Measurements from ENCODE around the gene FGF14. TPM values are rescaled to one million over a fixed set of nuclear protein-coding genes. Genes with fewer than 3 reads are reported as not detected.

Gene FGF14
- under 1 TPM; 0.70 to 0.92 TPM for total RNA-seq
- long read RNA-seq: 0 reads

DNA sequence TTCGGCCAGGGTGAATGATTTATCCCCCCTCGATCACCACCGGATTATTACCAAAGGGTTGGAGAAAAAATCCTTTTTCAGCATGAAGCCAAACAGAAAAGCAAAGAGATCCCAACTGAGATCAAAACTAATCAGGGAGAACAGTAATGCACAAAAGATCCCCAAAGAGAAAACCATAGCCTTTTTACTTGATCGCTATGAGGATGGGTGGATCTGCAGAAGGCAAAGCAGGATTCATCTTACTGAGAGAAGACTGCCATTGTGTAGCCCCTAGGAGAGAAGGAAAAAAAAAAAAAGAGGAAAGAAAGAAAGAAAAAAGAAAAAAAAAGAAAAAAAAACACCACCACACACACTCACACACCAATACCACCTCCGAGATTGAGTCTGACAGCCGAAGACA lies at the start of gene FGF14:
FGF14 (minus strand) TSS at position 283 of the 400 bp plus-strand sequence.
- DNase-seq (no peak), ATAC-seq (no peak)
- intact Hi-C loops (cut with DNase I, micrococcal nuclease): no loop called here

DNA sequence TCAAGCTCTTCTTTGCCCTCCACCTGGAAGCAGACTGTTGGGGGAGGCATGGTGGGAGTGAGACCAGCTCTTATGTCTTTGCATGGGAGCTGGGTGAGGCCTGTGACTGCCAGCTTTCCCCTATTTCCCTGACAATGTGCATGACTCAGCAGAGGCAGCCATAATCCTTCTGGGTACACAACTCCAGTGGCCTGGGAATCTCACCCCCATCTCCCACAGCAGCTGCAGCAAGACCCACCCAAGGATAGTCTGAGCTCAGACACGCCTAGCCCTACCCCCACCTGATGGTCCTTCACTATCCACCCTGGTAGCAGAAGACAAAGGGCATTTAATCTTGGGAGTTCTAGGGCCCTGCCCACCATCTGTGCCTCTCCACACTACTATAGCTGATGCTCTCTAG lies 41.4 kb upstream of the FGF14 start:
- intact Hi-C loops (cut with DNase I, micrococcal nuclease): no loop called here

DNA sequence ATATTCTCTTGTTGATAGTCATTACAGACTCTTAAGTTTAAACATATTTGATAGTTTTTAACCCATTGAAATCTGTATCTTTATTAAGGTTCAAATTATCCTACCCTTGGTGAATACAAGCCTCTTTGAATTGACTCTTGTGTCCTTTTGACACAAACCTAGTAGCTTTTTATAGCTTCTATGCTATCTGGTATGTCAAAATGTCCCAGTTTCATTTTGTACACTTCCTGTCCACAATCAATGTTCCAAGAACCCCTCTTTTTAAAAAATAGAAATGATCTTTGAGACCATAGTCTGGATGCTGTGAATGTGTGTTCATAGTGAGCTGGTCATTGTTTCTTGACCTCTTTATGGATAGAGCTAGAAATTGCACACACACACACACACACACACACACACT lies 39.2 kb upstream of the FGF14 start:
- intact Hi-C loops (cut with DNase I, micrococcal nuclease): no loop called here
- ATAC-seq (no peak), DNase-seq (no peak)

More for the DNA sequence above, 41.4 kb upstream of the FGF14 start:
- ATAC-seq (no peak), DNase-seq (no peak)

DNA sequence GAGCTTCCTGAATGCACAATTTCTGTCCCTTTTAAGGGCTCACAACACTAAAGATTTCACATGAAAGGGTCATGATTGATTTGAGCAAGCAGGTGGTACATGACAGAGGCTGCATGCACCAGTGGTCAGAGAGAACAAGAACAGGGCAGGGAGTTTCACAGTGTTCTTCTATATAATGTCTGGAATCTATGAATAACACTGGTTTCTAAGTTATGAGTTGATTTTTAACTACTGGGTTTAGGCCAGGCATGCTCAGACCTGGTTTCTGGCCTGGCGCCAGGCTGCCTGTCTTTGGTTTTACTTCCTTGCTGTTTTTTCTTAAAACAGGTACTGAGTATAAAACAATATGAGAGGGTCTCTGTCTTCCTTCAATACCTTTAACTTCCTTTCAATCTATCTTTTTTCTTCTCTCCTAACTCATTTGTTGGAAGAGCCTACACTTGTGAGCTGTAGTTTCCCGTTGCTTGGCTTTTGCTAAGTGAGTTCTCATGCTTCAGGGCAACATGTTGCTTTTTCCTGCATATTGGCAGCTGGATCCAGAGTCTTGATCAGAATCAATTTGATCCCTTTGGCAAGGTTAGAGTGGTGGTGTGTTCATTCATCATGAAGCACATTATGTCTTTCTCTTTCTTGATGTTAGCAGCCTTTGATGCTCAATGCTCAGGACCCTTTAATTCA lies 38.5 kb upstream of the FGF14 start:
- ATAC-seq (no peak), DNase-seq (peak in 1 of 2 donors; percentile 59)
- intact Hi-C loops (cut with DNase I, micrococcal nuclease): no loop called here

DNA sequence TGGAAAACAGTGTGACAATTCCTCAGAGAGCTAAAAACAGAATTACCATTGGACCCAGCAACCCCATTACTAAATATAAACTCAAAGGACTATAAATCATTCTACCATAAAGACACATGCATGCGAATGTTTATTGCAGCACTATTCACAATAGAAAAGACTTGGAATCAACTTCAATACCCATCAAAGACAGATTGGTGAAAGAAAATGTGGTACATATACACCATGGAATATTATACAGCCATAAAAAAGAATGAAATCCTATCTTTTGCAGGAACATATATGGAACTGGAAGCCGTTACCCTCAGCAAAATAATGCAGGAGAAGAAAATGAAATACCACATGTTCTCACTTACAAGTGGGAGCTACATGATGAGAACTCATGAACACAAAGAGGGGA lies 20.8 kb upstream of the FGF14 start:
- intact Hi-C loops (cut with DNase I, micrococcal nuclease): no loop called here
- ATAC-seq: no peak
- DNase-seq: no peak

DNA sequence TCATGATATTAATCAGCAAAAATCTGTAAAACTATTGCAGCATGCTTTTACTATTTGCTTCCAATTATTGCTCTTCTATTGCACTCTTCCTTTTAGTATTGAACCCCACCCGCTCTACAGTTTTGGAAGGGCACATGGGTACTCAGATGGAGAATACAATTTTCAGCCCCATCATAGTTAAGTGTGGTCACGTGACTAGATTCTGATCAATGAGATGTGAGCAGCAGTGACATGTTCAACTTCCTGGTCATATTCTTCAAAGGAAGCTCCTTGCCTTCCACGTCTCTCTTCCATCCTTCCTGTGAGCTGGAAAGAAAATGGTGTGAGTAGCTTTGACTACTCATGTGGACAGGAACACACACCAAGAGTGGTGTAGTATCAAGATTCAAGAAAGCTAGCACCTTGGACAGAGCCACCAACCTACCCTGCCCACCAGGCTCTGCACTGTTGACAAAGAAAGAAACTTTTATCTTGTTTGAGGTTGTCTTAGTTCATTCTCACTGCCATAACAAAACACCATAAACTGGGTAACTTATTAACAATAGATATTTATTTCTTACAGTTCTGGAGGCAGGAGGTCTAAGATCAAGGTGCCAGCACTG lies 3.8 kb upstream of the FGF14 start:
- ATAC-seq: no peak
- DNase-seq: no peak
- intact Hi-C loops (cut with DNase I, micrococcal nuclease): no loop called here

DNA sequence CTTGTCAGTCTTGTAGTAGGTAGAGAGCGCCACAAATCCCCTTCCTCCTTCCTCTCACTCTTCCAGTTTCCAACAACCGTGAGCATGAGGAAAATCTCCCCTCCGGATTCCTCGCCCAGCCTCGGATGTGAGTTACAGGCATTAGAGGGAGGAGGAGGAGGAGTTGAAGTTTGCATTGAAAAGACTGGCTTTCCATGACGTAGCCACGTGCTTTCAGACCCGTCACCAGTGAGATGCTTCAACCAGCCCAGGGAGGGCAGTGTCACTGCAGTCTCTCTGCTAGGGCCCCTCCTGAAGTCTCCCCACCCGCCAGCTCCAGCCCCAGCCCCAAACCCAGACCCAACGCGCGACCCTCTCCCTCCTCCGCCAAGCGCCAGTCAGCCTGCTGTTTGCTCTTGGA lies 442 bp upstream of the FGF14 start:
- DNase-seq (no peak), ATAC-seq (no peak)
- intact Hi-C loops (cut with DNase I, micrococcal nuclease): no loop called here

DNA sequence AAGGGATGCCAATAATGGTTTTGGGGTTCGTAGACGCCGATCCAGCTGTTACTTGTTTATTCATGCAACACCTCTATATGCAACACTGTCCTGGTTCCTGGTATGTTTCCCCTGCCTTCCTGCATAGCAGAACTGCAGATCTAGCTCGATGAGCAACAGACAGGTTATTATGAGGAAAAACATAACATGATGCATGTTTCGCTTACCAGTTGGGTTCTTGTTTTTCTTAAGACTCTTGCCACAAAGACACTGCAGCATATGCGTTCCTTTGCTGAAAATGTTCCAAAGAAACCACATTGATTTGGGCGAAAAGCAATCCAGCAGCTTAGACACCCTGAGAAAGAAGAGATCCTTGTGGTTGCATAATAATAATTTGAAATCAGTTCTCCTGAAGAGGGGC lies 583 bp downstream of the FGF14 start:
- DNase-seq (no peak), ATAC-seq (no peak)
- intact Hi-C loops (cut with DNase I, micrococcal nuclease): no loop called here

DNA sequence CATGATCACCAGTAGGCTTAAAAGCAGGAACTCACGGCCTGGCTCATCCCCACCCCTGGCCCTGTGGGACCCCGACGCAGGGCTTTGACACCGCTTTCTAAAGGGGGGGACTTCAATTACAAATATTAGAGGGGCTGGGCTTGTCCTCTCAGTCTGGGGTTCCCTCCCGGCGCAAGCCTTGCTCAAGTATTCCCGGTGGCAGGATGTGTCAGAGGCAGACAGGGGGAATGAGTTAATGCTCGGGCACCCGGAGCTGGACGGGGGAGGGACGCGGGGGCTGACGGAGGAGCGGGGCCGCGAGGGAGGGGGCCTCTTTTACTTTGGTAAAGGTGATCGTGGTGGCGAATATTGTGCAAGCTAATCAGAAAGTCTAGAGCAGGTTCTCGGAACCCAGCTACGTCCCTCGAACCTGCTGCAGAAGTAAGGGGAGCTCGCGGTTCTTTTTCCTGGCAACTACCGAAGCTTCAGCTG lies 1.1 kb downstream of the FGF14 start:
- no peak for ATAC-seq
- intact Hi-C loops (cut with DNase I, micrococcal nuclease): no loop called here
- DNase-seq: no peak

DNA sequence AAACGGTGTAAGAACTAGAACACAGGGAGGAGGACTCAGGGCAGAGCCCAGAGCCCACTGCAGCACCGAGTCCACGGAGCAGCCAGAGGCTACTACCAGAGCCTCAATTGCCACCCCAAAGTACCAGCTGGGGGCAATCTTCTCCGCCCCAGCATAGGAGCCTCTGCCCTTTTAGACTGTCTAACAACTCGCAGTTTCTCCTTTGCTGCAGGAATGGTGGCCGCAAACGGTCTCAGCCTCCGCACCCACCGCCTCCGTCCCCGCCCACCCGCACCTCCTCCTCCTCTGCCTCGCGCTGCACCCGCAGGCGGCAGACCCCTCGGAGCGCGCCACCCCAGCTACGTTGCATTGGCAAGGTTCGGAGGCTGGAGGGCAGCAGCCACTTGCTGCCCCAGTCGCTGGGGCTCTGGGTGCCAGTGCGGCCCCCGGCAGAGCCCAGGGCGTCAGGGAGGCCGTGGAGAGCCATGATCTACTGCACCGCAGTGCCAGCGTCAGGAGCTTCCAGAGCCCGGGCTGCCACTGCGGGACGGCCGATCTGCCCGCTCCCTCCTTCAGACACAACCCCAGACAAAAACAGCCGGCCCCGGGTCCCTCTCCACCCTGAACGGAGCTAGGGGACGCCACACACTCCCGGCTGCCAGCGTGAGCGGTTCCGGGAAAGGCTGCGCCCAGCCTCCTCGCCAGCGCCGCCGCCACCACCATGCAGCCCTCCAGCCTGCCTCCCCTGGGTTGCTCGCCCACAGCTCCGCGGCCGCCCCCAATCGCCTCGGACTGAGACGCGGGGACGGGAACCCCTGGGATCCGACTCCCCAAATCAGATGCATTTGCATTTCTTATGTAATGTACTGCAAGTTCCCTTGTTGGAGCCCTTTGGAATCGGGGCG lies 1.8 kb downstream of the FGF14 start:
- ATAC-seq: peak; percentile 18
- DNase-seq: peak in 1 of 2 donors; percentile 7
- intact Hi-C loops (cut with DNase I, micrococcal nuclease): no loop called here

DNA sequence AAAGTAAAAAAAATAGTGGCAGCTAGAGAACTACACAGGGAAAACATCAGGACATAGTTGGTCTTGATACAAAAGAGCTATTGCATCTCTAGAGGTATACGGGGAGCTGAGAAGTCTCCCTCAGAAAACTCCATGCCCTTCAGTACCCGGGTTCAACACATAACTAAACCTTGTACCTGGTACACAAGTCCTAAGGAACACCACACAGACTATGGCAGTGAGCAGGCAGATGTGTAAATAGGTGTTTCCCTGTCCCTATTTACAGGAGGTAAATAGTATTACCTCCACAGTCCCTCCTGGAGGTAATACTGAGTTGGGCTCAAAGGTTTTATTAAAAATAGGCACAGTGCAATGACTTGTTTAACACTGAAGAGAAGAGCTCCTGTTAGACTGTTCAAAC lies 5.9 kb downstream of the FGF14 start:
- intact Hi-C loops (cut with DNase I, micrococcal nuclease): no loop called here
- no peak for DNase-seq
- no peak for ATAC-seq

DNA sequence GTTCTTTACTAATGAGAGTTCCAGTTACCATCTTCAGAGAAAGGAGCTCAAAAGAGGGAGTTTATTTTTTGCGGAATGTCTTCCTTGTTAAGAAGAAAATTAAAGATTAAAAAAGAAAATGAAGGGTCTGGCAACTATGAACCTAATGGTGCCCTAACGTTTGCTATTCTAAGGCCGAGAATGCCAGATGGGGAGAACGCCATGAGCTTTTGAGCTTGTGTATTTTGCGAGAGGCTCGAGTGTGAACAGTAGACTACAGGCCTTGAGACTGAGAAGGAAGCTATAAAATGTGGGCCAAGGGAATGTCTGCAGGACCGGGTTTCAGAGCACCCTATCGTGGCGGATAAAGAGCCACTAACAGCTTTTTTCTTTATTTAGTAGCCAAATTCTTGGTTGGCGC lies 6.7 kb downstream of the FGF14 start:
- intact Hi-C loops (cut with DNase I, micrococcal nuclease): no loop called here
- DNase-seq (no peak), ATAC-seq (no peak)

DNA sequence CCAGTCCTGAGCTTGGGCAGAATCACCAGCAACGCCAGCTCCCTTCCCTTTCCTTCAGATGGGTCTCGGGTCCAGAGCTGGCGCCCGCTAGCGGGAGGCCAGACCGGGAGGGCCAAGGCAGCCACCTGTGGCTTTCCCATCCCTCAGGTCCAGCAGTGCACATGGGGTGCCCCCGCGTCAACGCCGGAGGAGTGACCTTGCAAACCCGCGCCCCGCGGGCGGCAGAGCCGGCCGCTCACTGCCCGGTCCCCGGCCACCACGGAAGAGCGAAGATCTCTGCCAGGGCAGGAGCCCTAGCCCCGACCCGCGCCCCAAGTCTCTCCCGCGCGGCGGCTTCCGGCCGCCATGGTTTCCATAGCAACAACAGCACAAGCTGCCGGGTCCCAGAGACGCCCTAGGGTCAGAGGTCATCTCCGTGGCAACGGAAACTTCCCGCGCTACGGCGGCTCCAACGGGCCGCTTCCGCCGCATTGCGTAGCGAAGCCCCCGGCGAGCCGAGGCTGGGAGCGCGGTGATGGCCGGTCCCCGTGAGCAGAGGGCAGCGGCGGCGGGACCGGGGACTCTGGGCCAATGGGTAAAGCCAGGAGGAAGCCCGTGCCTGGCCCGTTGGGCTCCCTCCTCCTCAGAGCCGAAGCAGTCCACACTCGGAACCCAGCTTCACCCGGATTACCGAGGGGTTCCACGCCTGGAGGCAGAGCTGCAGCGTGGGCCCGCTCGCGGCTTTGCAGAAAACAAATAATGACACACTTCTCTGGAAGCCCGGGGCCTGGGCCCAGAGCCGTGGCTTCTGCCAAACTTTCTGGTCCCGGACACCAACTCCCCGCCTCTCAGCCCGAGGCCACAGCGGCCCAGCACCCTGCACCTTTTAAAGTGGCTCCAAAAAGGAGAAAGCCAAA lies 7.4 kb downstream of the FGF14 start:
- DNase-seq: peak; percentile 91 to 95
- intact Hi-C loops (cut with DNase I, micrococcal nuclease): no loop called here
- peak; percentile 93 for ATAC-seq

DNA sequence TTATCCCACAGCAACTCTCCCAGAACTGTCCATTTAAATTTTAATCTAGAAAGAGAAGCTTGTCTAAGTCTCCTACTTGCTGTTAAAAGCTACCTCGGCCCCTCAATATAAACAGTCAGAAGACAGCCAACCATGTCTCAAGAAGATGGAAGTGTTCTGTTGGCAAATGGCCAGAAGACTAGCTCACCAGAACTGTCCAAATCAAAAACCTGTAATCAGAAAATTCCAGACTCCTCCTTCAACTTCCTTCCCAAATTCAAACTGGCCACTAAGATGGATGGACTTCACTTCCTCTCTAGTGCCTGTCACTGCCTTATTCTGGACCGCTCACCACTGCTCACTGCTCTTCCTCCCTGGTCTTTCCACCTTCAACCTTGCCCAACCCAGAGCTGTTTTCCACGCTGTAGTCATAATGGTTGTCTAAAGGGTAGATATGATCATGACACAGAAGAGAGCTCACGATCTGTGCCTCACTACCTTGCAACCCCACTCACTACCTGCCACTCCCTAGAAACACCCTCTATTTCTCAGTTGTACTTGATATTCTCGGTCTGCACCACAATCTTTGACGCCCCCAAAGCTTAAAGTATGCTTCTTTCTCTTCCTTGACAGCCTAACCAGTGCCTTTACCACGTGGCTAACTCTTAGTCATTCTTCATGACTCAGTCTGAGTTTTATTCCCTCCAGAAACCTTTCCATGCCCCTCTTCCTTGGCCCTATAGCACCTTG lies 9.2 kb downstream of the FGF14 start:
- ATAC-seq (no peak), DNase-seq (no peak)
- intact Hi-C loops (cut with DNase I, micrococcal nuclease): no loop called here

DNA sequence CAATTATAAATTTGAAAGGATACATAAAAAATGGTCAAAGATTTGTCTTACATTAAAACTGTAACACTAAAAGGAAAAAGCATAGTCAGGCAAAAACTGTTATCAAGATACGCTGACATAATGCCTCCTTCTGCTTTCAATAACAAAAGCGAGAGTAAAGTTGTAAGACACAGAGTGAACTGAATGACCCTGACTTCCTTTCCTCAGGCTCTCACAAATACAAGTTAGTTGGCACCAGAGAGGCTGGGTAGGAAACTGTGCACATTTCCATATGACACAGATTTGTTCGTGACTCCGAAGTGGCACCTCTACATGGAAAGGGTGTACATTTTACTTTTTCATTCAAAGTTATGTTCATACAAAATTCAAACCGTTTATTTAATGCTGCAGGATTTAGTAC lies 15.4 kb downstream of the FGF14 start:
- DNase-seq (no peak), ATAC-seq (no peak)
- intact Hi-C loops (cut with DNase I, micrococcal nuclease): no loop called here

DNA sequence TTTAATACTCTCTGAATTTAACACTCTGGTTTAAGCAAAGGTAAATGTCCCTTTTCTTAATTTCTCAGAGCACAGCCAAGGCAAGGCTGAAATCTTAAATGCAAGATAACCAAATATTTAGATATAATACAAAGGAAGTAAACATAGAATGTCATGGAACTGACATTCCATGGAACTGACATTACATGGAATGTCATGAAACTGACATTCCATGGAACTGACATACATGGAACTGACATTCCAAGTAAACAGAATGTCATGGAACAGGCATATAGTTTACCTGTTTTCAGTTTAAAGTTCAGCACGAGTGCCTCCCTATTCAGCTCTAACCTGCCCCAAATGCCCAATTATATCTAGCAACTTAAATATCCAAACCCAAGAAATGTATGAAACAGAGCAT lies 21.8 kb downstream of the FGF14 start:
- intact Hi-C loops (cut with DNase I, micrococcal nuclease): no loop called here
- ATAC-seq (no peak), DNase-seq (no peak)

DNA sequence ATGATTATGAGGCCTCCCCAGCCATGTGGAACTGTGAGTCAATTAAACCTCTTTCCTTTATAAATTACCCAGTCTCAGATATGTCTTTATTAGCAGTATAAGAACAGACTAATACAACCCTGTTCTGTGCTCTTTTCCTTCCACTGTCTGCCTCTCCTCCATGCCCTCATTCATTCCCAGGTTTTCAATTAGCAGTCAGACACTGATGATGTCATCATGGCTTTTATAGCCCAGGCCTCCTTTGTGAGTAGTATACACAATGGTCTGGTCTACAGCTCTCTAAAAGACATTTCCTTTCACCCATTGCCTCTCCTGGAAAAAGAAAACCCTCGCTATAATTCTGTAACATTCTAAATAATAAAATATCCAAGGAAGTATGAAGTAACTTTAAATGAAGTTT lies 25.5 kb downstream of the FGF14 start:
- ATAC-seq (no peak), DNase-seq (no peak)
- intact Hi-C loops (cut with DNase I, micrococcal nuclease): no loop called here

DNA sequence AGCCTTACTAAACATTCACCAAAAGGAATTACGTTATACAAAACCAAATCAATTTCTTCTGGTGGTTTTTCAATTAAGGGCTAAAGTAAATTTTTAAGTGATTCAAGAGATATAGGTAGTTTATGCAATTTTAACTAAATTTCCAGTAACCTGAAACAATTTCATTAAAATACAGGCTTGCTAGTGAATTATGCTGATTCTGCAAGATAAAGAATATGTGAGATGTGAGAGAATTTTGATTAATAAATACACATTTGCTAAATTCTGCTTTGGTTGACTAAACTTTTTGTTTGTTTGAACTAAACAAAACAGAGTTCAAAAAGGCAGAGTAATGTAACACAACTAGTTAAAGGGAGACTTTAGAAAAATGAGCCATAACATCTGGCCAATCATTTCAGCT lies 27.1 kb downstream of the FGF14 start:
- intact Hi-C loops (cut with DNase I, micrococcal nuclease): no loop called here

More for the DNA sequence above, 27.1 kb downstream of the FGF14 start:
- DNase-seq (no peak), ATAC-seq (no peak)

Measured in left colon (tissue), 2 donors.